OCI-LY3 (cell line): ENCODE results near the gene RIN3.

Experiments used
- H2AFZ ChIP-seq: fragments of 200-600, 300-600 bp; shearing (Covaris generic); 2 replicates; pipeline ENCODE4 v1.6.0; 2014; ENCODE audit warnings: antibody characterized with exemption, low read depth, low read length
- H3K27ac ChIP-seq: fragments of 200-600, 300-600 bp; sonication (generic); 2 replicates; pipeline ENCODE4 v1.5.1; 2014; ENCODE audit warnings: mild to moderate bottlenecking, low read length, moderate library complexity, mixed read lengths
- H3K27me3 ChIP-seq: fragments of 200-600, 300-600 bp; sonication (generic); 2 replicates; pipeline ENCODE4 v1.6.1; 2014; ENCODE audit warnings: low read depth, low read length, mixed read lengths
- H3K36me3 ChIP-seq: fragments of 200-600, 300-600 bp; sonication (generic); replicated peaks from 2 replicates; pipeline ENCODE3; 2014; ENCODE audit warnings: low read depth, low read length, mixed read lengths
- H3K4me1 ChIP-seq: fragments of 300-600, 200-600 bp; sonication (generic); 2 replicates; pipeline ENCODE4 v1.6.1; 2014; ENCODE audit warnings: low read length, mixed read lengths
- H3K4me2 ChIP-seq: fragments of 200-600, 300-600 bp; sonication (generic); 2 replicates; pipeline ENCODE4 v1.6.1; 2014; ENCODE audit warnings: low read length, mixed read lengths
- H3K4me3 ChIP-seq: fragments of 300-600, 200-600 bp; sonication (generic); 2 replicates; pipeline ENCODE4 v1.5.1; 2014; ENCODE audit warnings: antibody characterized with exemption, mild to moderate bottlenecking, low read length, moderate library complexity
- H3K79me2 ChIP-seq: fragments of 300-600, 200-600 bp; shearing (Covaris generic); 2 replicates; pipeline ENCODE4 v1.6.1; 2014; ENCODE audit warnings: mild to moderate bottlenecking, low read length, mixed read lengths
- H3K9ac ChIP-seq: fragments of 300-600, 200-600 bp; shearing (Covaris generic); 2 replicates; pipeline ENCODE4 v1.6.0; 2014; ENCODE audit warnings: mild to moderate bottlenecking, low read length, moderate library complexity
- H3K9me3 ChIP-seq: fragments of 200-600, 300-600 bp; shearing (Covaris generic); 2 replicates; pipeline ENCODE4 v1.6.1; 2014; ENCODE audit warnings: low read length, mixed read lengths; ENCODE audit not compliant: insufficient read depth
- H4K20me1 ChIP-seq: fragments of 200-600, 300-600 bp; sonication (generic); 2 replicates; pipeline ENCODE4 v1.6.1; 2016; ENCODE audit warnings: low read length, mixed read lengths; ENCODE audit not compliant: insufficient read depth
- EZH2phosphoT487 ChIP-seq: fragments of 200-600 bp; shearing (Covaris generic); IDR thresholded peaks from 2 replicates; pipeline ENCODE4 v1.6.1; 2018; ENCODE audit warnings: antibody characterized with exemption, mixed run types, low read depth
- TF ChIP-seq, protein P1 (sequence below): fragments of 200-600, 300-600 bp; sonication (generic); IDR thresholded peaks from 2 replicates; pipeline ENCODE4 v1.5.1; 2014; ENCODE audit warnings: antibody characterized with exemption, low read length, low read depth

RIN3 gene, protein sequence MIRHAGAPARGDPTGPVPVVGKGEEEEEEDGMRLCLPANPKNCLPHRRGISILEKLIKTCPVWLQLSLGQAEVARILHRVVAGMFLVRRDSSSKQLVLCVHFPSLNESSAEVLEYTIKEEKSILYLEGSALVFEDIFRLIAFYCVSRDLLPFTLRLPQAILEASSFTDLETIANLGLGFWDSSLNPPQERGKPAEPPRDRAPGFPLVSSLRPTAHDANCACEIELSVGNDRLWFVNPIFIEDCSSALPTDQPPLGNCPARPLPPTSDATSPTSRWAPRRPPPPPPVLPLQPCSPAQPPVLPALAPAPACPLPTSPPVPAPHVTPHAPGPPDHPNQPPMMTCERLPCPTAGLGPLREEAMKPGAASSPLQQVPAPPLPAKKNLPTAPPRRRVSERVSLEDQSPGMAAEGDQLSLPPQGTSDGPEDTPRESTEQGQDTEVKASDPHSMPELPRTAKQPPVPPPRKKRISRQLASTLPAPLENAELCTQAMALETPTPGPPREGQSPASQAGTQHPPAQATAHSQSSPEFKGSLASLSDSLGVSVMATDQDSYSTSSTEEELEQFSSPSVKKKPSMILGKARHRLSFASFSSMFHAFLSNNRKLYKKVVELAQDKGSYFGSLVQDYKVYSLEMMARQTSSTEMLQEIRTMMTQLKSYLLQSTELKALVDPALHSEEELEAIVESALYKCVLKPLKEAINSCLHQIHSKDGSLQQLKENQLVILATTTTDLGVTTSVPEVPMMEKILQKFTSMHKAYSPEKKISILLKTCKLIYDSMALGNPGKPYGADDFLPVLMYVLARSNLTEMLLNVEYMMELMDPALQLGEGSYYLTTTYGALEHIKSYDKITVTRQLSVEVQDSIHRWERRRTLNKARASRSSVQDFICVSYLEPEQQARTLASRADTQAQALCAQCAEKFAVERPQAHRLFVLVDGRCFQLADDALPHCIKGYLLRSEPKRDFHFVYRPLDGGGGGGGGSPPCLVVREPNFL

DNA sequence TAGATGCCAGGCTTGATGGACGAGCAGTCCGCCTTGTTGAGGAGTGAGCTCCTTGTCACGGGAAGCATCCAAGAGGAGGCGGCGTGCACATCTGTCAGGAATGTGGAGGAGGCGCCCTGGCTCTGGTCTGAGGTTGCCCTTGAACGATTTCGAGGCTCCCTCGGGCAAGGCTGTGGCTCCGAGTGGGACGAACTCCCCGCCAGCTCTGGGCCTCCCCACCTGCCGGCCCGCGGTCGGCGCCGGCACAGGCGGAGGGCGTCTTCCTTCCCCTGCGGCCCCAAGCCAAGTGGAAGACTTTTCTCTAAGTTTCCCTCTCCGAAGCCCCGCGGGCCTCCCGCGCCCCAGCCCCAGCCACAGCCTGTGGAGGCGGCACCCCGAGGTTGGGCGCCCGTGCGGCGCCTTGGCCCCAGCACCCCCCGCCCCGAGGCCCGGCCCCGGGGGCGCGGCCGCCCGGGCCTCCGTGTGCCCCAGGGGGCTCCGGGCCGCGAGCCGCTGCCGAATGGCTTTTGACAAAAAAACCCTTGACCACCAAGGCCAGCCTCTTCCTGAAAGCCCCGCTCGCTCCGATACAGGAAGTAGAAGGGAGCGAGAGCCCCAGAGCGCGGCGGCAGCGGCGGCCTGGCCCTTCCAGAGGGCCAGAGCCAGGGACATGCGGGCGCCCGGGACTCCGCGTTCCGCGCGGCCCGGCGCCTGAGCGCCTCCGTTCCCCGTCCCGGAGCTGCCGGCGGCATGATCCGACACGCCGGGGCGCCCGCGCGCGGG lies at the start of gene RIN3:
TSS of gene RIN3 (plus strand) at position 578 of the 762 bp plus-strand sequence. CDS start at position 730, 152 bp downstream.
- no peaks in the 10 kb centered on the region for H3K9me3 ChIP-seq
- H3K9ac ChIP-seq = peak within 1 kb of the TSS; percentile 78
- H3K36me3 ChIP-seq = no peaks in the 10 kb centered on the region
- H3K79me2 ChIP-seq = no peaks in the 10 kb centered on the region
- peaks cover 21% of the 10 kb centered on the region for H3K27me3 ChIP-seq
- no peaks in the 10 kb centered on the region for H4K20me1 ChIP-seq
- H3K4me1 ChIP-seq = peaks cover 32% of the 10 kb centered on the region
- H3K4me2 ChIP-seq = peak within 1 kb of the TSS; percentile 85
- H2AFZ ChIP-seq = peak within 1 kb of the TSS; percentile 78
- H3K27ac ChIP-seq = no peak within 1 kb of the TSS
- no peak for TF ChIP-seq EZH2phosphoT487
- TF ChIP-seq, protein P1, sequence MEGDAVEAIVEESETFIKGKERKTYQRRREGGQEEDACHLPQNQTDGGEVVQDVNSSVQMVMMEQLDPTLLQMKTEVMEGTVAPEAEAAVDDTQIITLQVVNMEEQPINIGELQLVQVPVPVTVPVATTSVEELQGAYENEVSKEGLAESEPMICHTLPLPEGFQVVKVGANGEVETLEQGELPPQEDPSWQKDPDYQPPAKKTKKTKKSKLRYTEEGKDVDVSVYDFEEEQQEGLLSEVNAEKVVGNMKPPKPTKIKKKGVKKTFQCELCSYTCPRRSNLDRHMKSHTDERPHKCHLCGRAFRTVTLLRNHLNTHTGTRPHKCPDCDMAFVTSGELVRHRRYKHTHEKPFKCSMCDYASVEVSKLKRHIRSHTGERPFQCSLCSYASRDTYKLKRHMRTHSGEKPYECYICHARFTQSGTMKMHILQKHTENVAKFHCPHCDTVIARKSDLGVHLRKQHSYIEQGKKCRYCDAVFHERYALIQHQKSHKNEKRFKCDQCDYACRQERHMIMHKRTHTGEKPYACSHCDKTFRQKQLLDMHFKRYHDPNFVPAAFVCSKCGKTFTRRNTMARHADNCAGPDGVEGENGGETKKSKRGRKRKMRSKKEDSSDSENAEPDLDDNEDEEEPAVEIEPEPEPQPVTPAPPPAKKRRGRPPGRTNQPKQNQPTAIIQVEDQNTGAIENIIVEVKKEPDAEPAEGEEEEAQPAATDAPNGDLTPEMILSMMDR = no peak
- peak within 1 kb of the TSS; percentile 84 for H3K4me3 ChIP-seq

DNA sequence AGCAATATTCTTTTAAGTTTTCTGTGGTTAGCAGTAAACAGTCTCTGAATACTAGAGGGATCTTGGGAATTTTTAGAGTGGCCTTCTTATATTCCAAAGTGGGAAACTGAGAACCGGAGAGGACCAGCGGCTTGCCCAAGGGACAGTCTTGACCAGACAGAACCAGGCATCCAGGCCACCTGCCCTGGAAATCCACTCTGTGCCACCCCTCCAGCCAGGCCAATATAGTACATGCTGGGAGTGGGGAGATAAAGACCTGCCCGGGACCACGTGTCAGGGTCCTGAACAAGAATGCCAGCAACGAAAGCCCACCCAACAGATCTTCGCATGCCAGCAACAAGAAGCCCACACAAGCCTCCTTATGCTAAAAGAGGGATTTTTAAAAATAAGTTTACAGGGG lies 49.4 kb upstream of the RIN3 start:
- no peaks in the 10 kb centered on the region for H3K36me3 ChIP-seq
- TF ChIP-seq, protein P1 = no peak
- TF ChIP-seq EZH2phosphoT487 = no peak

DNA sequence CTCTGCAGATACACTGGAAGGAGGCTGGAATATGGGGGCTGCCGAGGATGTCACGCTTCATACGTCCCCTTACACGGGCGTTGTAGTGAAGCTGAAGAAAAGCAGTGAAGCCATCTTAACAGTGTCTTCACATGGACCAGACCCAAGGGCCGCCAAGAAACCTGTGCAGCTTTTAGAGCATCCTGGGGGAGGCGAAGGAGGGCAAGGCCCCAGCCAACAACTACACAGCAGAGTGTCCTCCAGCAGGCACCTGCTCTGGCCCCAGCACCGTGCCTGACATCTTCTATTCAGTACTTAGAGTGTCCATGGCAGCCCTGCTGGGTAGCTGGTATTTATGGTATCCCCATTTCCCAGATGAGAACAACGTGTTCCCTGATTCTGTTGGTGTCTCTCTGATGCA lies 48.9 kb upstream of the RIN3 start:
- H2AFZ ChIP-seq = no peak overlapping the region
- no peak for TF ChIP-seq EZH2phosphoT487
- TF ChIP-seq, protein P1 = no peak
- no peak overlapping the region for H3K27ac ChIP-seq
- H3K4me3 ChIP-seq = no peak overlapping the region
- 0 out of 2 replicates have a peak, but pooled peaks cover 6% of the 10 kb centered on the region for H3K9me3 ChIP-seq
- H3K9ac ChIP-seq = no peak overlapping the region
- H3K79me2 ChIP-seq = no peaks in the 10 kb centered on the region
- peaks cover 3% of the 10 kb centered on the region; the same call in 1 of the 2 replicates for H3K27me3 ChIP-seq
- no peak overlapping the region for H3K4me2 ChIP-seq
- H3K36me3 ChIP-seq = no peaks in the 10 kb centered on the region
- peaks cover 14% of the 10 kb centered on the region for H3K4me1 ChIP-seq
- H4K20me1 ChIP-seq = no peaks in the 10 kb centered on the region

More for the DNA sequence above, 49.4 kb upstream of the RIN3 start:
- no peak overlapping the region for H3K27ac ChIP-seq
- H3K79me2 ChIP-seq = no peaks in the 10 kb centered on the region
- peaks cover 3% of the 10 kb centered on the region; the same call in 1 of the 2 replicates for H3K27me3 ChIP-seq
- H3K4me1 ChIP-seq = peaks cover 14% of the 10 kb centered on the region
- H3K4me2 ChIP-seq = no peak overlapping the region
- no peaks in the 10 kb centered on the region for H4K20me1 ChIP-seq
- H3K4me3 ChIP-seq = no peak overlapping the region
- H3K9me3 ChIP-seq = 0 out of 2 replicates have a peak, but pooled peaks cover 6% of the 10 kb centered on the region
- H3K9ac ChIP-seq = no peak overlapping the region
- H2AFZ ChIP-seq = no peak overlapping the region
